ENCODE measurements around the gene GRB14.

GRB14 gene

GRCh38 chr2:164595031-164595430 lies 26.3 kb downstream of the GRB14 start:
- Histone ChIP-seq H3K36me3 (no peaks in the 10 kb centered on the region), H3K4me3 (no peak overlapping the region), H3K27ac (no peak overlapping the region), H3K4me1 (no peaks in the 10 kb centered on the region), H3K27me3 (no peaks in the 10 kb centered on the region), H3K9me3 (no peaks in the 10 kb centered on the region)
- no peak for DNase-seq
- no peak for TF ChIP-seq CTCF (IDR thresholded peaks at IDR 0.05)
- intact Hi-C loops (cut with DNase I; ENCODE audit: low total_unique reads), result no loop called here

- TF ChIP-seq CTCF (IDR thresholded peaks at IDR 0.05), result no peak
- H3K36me3 ChIP-seq, result no peaks in the 10 kb centered on the region
- intact Hi-C loops (cut with DNase I; ENCODE audit: low total_unique reads), result no loop called here
These were observed 27.3 kb downstream of the GRB14 start for GRCh38 chr2:164593959-164594358.

GRCh38 chr2:164593541-164593940 lies 27.7 kb downstream of the GRB14 start:
- no peaks in the 10 kb centered on the region for H3K4me1 ChIP-seq
- no peaks in the 10 kb centered on the region for H3K27me3 ChIP-seq
- intact Hi-C loops (cut with DNase I; ENCODE audit: low total_unique reads), result no loop called here

More at GRCh38 chr2:164593959-164594358, 27.3 kb downstream of the GRB14 start:
- DNase-seq, result no peak
- no peaks in the 10 kb centered on the region for H3K9me3 ChIP-seq
- no peaks in the 10 kb centered on the region for H3K27me3 ChIP-seq
- no peak overlapping the region for H3K4me3 ChIP-seq
- no peak overlapping the region for H3K27ac ChIP-seq
- H3K4me1 ChIP-seq, result no peaks in the 10 kb centered on the region

DNA sequence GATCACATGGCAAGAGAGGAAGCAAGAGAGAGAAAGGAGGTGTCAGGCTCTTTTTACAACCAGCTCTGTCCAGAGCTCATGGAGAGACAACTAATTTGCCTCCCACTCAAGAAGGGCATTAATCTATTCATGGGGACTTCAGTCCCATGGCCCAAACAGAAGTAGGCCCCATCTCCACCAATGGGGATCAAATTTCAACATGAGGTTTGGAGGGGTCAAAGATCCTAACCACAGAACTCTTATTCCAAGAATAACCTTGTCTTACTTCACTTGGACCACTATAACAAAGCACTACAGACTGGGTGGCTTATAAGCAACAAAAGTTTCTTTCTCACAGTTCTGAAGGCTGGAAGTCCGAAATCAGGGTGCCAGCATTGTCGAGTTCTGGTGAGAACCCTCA lies 31.8 kb downstream of the GRB14 start:
- DNase-seq, result no peak
- Histone ChIP-seq H3K27me3 (no peaks in the 10 kb centered on the region), H3K36me3 (no peaks in the 10 kb centered on the region), H3K4me1 (no peaks in the 10 kb centered on the region), H3K9me3 (no peaks in the 10 kb centered on the region), H3K4me3 (no peak overlapping the region), H3K27ac (no peak overlapping the region)
- TF ChIP-seq CTCF (IDR thresholded peaks at IDR 0.05), result no peak
- intact Hi-C loops (cut with DNase I; ENCODE audit: low total_unique reads), result no loop called here

More at GRCh38 chr2:164593541-164593940, 27.7 kb downstream of the GRB14 start:
- no peak for TF ChIP-seq CTCF (IDR thresholded peaks at IDR 0.05)
- no peak overlapping the region for H3K27ac ChIP-seq
- no peaks in the 10 kb centered on the region for H3K9me3 ChIP-seq
- DNase-seq, result no peak
- H3K4me3 ChIP-seq, result no peak overlapping the region
- no peaks in the 10 kb centered on the region for H3K36me3 ChIP-seq

GRCh38 chr2:164581050-164581449 lies 40.2 kb downstream of the GRB14 start:
- H3K4me1 ChIP-seq, result no peaks in the 10 kb centered on the region
- intact Hi-C loops (cut with DNase I; ENCODE audit: low total_unique reads), result no loop called here
- H3K36me3 ChIP-seq, result no peaks in the 10 kb centered on the region
- no peak overlapping the region for H3K27ac ChIP-seq
- no peak for TF ChIP-seq CTCF (IDR thresholded peaks at IDR 0.05)
- H3K9me3 ChIP-seq, result no peaks in the 10 kb centered on the region
- no peak for DNase-seq
- H3K27me3 ChIP-seq, result no peaks in the 10 kb centered on the region
- H3K4me3 ChIP-seq, result no peak overlapping the region

- Histone ChIP-seq H3K27me3 (no peaks in the 10 kb centered on the region), H3K4me3 (no peak overlapping the region), H3K27ac (no peak overlapping the region), H3K9me3 (no peaks in the 10 kb centered on the region), H3K4me1 (no peaks in the 10 kb centered on the region), H3K36me3 (no peaks in the 10 kb centered on the region)
- intact Hi-C loops (cut with DNase I; ENCODE audit: low total_unique reads), result no loop called here
- TF ChIP-seq CTCF (IDR thresholded peaks at IDR 0.05), result no peak
- DNase-seq, result no peak
These were observed 46.4 kb downstream of the GRB14 start for GRCh38 chr2:164574931-164575330.
